GDM1 (cell line): ENCODE results near the gene EFCAB6.
"Not testable (repeated sequence)": the region's sequence is repeated elsewhere in the genome, so short reads cannot be mapped to it uniquely, and the experiment has no call there.

ENCODE experiments used
- DNase-seq: peaks from one replicate; lab custom pipeline; 2025; lab: John Stamatoyannopoulos, UW

Gene EFCAB6

DNA sequence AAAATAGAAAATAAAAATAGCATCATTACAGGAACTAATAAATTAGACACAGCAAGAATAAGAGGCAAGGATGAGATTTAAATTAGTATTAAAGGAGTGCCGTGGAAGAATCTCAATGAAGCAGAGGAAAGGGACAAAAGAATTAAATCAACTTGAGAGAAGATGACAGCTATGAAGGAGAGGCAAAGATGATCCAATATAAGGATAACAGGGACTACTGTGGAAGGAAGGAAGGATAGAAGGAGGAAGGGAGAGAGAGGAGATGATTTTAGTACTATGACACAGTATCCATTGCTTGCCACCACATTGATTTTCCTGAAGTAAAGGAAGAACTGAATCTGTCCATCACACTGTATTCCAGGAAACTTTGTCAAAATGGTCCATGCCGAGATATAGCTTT, 98.0 kb downstream of the EFCAB6 start:
- DNase-seq: no peak

DNA sequence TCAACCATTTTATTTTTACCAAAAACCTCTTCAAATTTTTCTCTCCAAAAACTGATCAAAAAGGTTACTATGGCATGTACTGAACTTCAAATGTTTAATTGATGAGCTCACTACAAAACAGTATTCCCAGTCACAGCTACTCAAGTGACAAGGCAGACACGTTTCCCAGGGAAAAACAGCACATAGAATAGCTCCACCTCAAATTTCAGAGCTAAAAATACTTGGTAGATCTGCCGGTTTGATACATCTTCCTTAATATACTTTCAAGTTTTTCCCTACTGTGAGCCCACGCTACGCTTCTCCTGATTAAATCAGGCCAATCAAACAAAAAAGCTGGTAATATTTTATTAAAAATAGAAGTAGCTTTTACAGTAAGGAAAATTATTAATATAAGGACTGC, 100.4 kb downstream of the EFCAB6 start:
- DNase-seq: no peak

DNA sequence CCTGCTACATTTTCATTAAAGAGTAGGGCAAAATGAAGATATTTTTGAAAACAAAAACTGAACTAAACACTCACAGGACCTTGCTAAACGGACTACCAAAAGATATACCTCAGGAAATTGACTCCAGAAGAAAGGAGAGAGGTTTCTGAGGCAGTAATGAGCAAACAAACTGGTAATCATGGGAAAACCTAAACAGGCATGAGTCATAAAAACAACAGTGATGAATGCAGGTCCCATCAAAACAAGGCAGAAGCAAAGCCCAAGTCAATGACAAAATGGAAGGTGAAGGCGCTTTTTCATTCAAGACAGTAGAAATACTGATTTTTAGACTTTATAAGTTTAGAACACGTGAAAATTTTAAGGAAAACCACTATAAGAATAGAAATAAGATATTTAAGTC, 104.5 kb downstream of the EFCAB6 start:
- DNase-seq: no peak

DNA sequence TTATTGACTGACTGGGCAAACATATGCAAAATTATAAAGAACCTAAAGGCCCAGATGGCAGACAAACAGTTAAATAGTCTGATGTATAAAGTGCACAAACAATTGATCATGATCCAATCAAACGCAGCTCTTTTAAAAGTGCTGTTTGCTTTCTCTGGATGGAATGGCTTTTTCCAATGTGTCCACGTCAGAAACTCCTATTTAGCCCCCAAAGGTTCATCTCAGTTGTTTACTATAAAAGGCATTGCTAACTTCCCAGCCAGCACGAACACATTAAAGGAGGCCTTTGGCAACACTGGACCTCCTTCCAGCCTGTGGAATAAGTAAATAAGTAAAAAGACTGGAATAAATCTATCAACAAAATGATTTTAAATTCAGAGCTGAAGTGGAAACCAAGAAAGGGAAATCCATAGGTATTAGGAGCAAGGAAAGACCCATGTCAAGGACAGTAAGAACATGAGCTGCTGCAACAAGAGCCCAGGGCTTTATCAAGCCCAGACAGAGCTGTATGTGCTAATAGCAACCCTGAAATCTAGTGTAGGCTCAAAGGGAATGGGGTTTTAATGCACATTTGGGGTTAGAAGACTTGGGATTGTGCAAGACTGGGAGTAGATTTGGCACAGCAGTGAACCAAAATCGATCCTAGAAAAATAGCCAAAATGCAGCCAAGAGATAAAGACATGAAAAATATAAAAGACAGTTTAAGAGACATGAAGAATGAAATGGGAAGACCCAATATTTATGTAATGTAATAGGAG, 105.4 kb downstream of the EFCAB6 start:
- DNase-seq: no peak

DNA sequence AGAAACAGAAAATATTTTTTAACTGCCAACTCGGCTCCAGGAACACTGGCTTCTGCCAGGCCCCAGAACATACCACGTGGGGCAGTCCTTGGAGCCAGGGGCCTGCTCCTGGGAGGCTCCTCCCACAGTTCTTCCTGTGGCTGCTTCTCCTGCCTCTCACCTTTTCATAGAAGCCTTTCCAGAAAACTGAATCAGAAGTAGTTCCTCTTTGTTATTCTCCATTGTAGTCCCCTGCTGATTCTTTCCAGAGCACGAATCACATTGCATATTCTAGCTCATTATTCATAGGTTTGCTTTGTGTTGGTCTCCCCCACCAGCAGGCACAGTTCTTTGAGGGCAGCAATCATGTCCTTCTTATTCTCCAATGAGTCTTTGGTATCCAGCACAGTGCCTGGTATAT, 106.0 kb downstream of the EFCAB6 start:
- DNase-seq: no peak

DNA sequence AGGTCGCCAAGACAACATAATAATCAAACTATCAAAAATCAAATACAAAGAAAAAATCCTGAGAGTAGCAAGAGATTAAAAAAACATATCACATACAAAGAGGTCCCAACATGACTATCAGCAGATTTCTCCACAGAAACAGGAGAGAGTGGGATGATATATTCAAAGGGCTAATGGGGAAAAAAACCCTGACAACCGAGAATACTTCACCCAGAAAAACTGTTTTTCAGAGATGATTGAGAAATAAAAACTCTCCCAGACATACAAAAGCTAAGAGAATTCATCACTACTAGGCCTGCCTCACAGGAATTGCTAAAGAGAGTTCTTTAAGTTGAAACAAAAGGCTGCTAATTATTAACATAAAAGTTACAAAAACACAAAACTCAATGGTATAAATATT, 108.1 kb downstream of the EFCAB6 start:
- no peak for DNase-seq

DNA sequence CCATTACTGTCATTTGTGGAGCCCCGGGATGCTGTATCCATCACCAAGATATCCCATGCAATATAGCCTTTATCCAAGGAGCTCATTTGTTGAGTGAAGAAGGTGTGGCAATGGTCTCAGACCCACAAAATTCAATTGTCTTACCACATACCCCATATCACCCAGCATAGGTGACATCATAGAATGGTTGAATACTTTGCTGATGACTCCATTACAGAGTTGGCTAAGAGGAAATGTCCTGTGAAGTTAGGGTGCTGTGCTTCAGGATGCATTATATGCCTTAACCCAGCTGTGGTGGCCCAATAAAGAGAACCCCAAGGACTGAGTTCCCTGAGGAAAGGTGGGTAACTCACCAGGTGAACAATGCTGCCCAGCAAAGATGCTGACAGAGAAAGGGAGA, 113.7 kb downstream of the EFCAB6 start:
- no peak for DNase-seq

DNA sequence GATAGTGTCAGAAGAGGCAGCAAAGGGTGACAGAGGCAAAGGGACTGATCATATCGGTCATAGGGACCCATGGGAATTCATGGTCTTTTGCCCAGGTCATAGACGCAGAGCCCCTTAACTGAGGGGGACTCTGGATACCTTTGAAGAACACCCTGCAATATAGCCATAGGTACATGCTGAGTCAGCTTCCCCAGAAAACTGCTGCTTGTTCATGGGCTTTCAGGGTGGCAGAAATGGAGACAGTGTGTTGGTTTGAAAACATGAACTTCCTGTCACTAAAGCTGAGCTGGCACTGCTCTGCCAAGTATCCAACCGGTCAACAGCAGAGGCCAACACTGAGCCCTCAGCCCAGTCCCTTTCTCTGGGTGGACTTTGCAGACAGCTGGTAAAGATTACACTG, 114.2 kb downstream of the EFCAB6 start:
- DNase-seq: no peak

DNA sequence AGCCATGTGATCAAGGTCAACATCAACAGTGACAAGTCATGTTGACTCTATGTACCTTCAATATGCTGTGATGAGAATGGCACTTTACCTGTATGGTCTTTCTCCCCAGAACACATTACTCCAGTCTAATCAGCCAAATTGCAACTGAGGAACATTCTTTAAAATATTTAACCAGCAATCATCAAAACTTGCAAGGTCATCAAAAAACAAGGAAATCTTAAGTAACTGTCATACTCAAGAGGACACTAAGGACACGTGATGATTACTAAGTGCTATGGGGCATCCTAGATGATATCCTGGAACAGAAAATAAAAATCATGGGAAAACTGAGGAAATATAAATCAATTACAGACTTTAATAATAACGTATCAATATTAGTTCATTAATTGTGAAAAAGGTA, 118.9 kb downstream of the EFCAB6 start:
- DNase-seq: no peak

DNA sequence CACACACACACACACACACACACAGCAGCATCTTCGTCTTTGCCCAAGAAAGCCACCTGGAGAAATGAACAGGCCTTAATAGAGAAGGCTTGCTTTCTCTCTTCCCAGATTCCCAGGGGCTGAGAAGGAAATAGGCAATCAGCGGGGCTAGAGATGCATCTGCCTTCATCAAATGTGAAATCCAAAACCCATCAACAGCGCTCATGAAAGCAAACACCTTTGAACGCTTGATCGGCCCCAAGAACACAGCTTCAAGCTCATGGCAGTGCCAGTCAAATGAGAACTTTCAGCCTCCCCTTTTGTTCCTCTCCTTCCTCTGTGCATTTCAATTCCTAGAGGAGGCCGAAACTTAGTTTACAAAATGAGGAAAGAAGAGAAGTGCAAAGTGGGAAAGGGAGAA, 122.7 kb downstream of the EFCAB6 start:
- DNase-seq: no peak

DNA sequence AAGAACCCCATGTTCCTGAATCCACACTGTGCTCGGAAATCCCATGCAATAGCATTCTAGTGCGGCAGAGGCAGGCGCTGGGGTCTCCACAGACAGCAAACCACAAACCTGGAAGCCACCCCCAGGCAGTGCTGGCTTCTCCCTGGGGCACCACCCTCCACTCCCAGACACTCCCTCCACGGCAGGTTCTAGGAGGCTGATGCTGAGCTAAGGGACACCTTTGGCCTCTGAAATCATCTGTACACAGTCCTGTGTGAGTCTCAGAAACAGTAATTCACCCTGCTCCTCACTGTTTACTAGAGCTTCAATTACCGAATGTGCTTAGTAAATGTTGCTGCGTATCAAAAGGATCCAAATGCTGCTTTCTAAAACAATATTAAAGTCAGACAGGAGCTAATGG, 129.3 kb downstream of the EFCAB6 start:
- DNase-seq: no peak

DNA sequence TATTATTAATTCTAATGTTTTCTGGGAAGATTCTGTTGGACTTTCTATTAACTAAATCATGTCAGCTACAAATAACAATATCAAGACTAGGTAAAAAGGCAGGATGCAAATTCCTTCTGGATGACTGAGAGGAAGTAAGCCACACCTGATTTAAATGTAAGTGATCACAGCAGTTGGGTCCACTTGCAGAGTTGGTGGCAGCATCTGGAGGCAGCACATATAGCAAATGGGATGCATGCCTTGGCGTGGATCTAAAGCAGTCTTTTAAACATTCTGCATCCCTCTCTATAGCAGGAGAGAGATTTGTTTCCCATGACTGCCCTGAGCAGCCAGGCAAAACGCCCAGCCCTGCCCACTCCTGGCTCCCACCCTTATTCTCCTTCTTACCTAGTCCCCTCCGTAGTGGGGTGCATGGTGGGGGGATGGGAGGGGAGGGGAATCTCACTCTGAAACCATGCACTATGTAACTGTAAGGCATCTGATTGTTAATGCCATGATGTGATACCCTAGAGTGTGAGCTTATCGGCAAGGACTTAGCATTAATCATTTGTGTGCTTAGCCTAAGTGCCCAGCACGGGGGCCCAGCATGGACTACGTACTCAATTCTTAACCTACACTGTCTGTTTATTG, 130.3 kb downstream of the EFCAB6 start:
- DNase-seq: no peak

DNA sequence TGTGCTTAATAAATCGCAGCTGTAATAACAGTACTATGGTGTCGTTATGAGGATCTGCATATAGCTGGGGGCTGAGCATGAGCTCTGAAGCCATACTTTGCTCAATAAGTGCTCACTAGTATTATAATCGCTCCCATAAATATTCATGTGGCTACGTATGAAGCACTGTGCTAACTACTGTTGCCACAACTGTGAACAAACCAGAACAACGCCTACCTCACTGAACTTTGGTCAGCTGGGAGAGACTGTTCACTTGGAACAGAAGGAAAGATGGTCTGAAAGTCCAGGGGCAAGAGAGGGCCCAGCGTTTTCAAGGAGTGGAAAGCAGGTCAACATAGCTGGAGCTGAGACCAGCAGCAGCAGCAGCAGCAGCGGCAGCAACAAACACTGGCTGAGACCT, 141.6 kb downstream of the EFCAB6 start:
- no peak for DNase-seq

DNA sequence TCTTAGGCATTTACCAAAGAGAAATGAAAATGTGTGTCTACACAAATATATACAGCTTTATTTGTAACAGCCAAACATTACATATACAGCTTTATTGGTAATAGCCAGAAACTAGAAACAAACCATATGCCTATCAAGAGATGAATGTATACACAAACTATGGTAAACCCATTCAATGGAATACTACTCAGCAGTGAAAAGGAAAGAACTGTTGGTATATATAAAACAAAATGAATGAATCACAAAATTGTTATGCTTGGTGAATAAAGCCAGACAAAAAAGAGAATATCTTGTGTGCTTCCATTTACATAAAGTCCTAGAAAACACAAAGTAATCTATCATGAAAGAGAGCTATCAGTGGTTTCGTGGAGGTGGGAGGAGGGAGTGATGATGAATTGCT, 142.9 kb downstream of the EFCAB6 start:
- no peak for DNase-seq

DNA sequence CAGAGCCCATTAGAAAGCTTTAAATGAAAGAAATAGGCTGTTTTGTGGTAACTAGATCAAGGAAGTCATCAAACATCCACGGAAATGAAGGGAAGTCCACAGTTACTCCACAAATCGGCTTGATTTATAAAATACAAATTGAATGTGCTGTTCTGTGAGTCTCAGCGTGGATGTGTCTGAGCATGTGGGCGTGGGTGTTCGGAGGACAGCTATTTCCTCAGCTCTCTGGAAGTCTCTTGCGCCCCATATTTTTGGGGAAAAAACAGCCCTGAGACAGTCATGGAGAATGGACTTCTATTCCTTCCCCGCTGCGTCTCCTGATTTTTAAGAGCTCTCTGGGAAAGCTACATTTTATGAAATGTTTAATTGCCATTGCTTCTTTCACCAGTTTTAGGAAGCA, 144.4 kb downstream of the EFCAB6 start:
- DNase-seq: no peak

DNA sequence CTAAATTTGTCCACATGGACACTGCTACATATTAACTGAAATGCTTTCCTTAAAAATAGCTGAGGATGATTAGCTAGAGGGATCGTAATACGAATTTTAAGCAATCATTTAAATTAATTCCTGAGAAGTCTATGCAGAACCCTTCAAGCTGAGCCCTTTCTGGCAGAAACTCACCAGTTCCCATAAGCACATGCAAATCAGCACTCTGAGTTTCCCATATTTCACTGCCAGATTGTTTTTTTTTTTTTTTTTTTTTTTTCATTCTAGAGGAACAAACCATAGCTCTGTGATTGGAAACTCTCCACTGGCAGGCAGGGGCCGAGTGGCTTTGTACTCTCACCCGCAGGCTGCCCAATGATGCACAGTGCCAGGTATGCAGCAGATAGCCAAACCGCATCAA, 145.6 kb downstream of the EFCAB6 start:
- DNase-seq: no peak

DNA sequence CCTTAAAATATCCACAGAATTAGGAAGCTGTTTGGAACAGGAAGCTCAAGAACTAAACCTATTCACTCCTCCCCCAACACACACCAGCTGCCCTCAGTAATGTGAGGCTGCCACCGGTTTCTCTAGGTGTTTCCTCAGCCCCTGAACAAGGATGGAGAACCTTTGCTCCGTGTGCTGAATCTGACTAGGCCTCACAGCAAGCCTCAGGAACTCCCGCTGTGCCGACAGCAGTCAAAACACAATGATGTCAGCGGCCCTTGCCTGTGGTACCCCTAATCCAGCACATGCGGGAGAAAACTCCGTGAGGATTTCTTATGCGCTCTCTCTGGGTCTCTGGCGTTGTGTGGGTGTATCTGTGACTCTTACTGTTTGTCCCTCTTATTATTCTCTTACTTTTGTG, 153.3 kb downstream of the EFCAB6 start:
- no peak for DNase-seq

DNA sequence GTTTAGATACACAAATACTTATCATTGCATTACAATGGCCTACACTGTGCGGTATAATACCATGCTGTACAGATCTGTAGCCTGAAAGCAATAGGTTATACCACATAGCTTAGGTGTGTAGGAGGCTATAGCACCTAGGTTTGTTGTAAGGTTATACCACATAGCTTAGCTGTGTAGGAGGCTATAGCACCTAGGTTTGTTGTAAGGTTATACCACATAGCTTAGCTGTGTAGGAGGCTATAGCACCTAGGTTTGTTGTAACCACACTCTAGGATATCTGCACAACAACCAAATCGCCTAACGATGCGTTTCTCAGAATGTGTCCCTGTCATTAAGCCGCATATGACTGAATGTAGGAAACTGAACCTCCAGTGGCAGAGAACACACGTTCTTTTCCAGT, 155.5 kb downstream of the EFCAB6 start:
- DNase-seq: not testable (repeated sequence)

DNA sequence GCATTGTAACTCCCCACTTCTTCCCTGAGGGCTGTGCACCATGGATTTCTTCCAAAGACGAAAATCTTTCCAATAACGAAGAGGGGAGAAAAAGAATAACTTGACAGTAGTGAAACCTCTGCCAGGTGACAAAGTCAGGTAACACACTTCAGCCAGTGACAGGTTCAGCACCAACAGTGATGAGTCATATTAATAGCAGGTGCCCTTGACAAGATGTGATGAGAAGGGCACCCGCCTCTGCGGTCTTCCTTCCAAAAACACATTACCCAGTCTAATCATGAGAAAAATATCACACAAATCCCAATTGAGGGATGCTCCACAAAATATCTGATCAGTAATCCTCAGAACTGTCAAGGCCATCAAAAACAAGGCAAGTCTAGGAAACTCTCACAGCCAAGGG, 157.8 kb downstream of the EFCAB6 start:
- DNase-seq: no peak

DNA sequence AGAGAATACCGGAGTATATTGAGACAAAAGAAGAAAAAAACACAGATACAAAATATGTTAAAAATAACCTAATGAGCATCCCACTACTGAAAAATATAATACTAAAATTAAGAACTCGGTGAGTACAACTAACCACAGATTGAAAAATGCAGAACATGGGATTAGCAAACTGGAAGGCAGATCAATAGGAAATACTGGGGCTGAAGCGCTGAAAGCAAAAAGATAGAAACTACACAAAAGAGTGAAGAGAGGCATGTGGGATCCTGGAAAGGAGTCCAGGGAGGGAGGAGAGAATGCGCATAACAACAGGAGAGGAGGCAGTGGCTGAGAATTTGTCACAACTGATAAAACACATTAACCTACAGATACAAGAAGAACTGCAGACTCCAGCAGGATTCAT, 159.3 kb downstream of the EFCAB6 start:
- no peak for DNase-seq

DNA sequence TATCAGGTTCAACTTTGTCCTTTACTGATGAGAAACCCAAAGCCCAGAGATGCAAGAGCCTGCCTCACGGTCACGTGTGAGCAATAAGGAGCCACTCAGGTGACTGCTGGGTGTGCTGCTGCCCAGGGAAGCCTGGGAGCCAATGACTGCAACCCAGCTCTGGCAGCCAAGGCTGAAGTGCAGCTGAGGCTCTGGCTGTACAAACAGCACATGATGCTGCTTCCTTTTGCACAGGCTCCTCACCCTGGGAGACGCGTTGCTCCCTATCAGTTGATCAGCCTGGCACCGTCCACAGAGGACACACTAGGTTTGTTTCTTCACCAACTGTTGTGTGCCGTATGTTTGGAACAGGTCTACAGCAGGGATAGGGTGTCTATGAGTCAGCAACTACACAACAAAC, 168.7 kb downstream of the EFCAB6 start:
- DNase-seq: no peak

DNA sequence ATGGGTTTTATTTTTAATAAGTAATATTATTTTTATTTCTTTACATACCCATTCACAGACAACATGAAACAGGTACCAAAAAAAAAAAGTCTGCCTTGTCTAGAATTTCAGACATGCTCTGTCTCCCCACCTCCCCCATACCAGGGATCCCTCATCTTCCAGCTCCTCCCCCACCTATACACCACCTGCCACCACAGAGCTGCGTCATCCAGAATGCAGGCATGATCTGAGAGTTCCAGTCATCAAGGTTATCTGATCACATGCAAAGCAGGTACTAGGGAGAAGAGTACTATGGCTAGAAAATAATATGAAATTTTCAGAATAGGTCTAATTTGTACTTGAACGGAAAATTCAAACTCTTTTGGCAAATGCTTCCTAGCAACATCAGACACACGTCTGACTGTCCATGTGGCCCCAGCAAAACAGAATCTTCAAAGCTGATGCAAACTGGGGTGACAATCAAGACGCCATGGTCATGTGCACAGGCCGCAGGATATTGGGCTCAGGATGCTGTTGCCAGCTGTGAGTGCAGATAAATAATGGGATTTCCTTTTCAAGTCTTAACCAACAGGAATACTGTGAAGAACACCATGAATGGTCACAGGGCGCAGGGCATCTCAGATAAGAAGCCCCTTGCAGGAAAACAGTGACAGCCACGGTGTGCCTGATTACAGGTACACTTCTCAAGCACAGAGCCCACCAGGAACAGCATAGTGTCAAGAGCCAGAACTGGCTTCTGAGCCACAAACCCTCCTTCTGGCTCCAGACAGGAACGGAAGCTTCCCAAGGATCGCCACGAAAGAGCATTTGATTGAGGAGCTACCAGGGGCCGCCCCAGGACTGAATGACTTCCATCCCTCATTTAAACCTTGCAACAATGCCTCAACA, 169.5 kb downstream of the EFCAB6 start:
- DNase-seq: no peak
